Trophoblast cell (in vitro differentiated cells and primary cell): ENCODE measurements around the gene KRTAP12-1.

ENCODE experiments used
- DNase-seq, 2 donors: peaks; one replicate each; pipeline ENCODE4 v3.0.0-alpha.2; 2016
- H2AFZ ChIP-seq: 2 replicates; pipeline ENCODE4 v1.6.1; 2013; ENCODE audit warnings: low read length, moderate library complexity, mild to moderate bottlenecking; ENCODE audit not compliant: insufficient read depth, poor library complexity
- H2AK5ac ChIP-seq: 2 replicates; pipeline ENCODE4 v1.6.1; 2013; ENCODE audit warnings: mild to moderate bottlenecking, low read length
- H2BK120ac ChIP-seq: 2 replicates; pipeline ENCODE4 v1.6.1; 2013; ENCODE audit warnings: low read length, mild to moderate bottlenecking, moderate library complexity; ENCODE audit not compliant: insufficient read depth, poor library complexity
- H2BK12ac ChIP-seq: 2 replicates; pipeline ENCODE4 v1.6.1; 2013; ENCODE audit warnings: mild to moderate bottlenecking, low read length, moderate library complexity
- H2BK5ac ChIP-seq: 2 replicates; pipeline ENCODE4 v1.6.1; 2013; ENCODE audit warnings: low read length, low read depth, moderate library complexity, mild to moderate bottlenecking; ENCODE audit not compliant: poor library complexity
- H3K14ac ChIP-seq: 2 replicates; pipeline ENCODE4 v1.6.1; 2013; ENCODE audit warnings: mild to moderate bottlenecking, low read length
- H3K18ac ChIP-seq: 2 replicates; pipeline ENCODE4 v1.6.1; 2013; ENCODE audit warnings: mild to moderate bottlenecking, low read length
- H3K23ac ChIP-seq: 2 replicates; pipeline ENCODE4 v1.6.1; 2013; ENCODE audit warnings: low read length
- H3K27ac ChIP-seq: 2 replicates; pipeline ENCODE4 v1.5.1; 2013; ENCODE audit warnings: low read depth, mild to moderate bottlenecking, inconsistent platforms, low read length, moderate library complexity
- H3K27me3 ChIP-seq: 2 replicates; pipeline ENCODE4 v1.6.1; 2013; ENCODE audit warnings: inconsistent platforms, mild to moderate bottlenecking, low read length, moderate library complexity; ENCODE audit not compliant: insufficient read depth
- H3K36me3 ChIP-seq, 2 experiments: 1 replicate in 1 of 2; 2 replicates in 1 of 2; pipeline ENCODE4 v1.6.1; 2013; ENCODE audit warnings: low read length in 2 of 2, mild to moderate bottlenecking in 2 of 2, moderate library complexity in 1 of 2; ENCODE audit not compliant: insufficient read depth in 2 of 2, control insufficient read depth in 1 of 2
- H3K4ac ChIP-seq: 2 replicates; pipeline ENCODE4 v1.6.1; 2013; ENCODE audit warnings: low read depth, mild to moderate bottlenecking, low read length, moderate library complexity
- H3K4me1 ChIP-seq, 2 experiments: 1 replicate in 1 of 2; 2 replicates in 1 of 2; pipeline ENCODE4 v1.6.1; 2013; ENCODE audit warnings: low read length in 2 of 2, mild to moderate bottlenecking in 2 of 2, moderate library complexity in 1 of 2; ENCODE audit not compliant: insufficient read depth in 2 of 2, control insufficient read depth in 1 of 2
- H3K4me2 ChIP-seq: 2 replicates; pipeline ENCODE4 v1.6.1; 2013; ENCODE audit warnings: inconsistent platforms, mild to moderate bottlenecking, low read length, moderate library complexity
- H3K4me3 ChIP-seq: 2 replicates; pipeline ENCODE4 v1.5.1; 2013; ENCODE audit warnings: mild to moderate bottlenecking, low read depth, low read length, inconsistent platforms
- H3K79me1 ChIP-seq: one replicate; pipeline ENCODE4 v1.6.1; 2013; ENCODE audit warnings: low read length
- H3K79me2 ChIP-seq: 2 replicates; pipeline ENCODE4 v1.6.1; 2013; ENCODE audit warnings: low read length, mild to moderate bottlenecking; ENCODE audit not compliant: control insufficient read depth, insufficient read depth, poor library complexity
- H3K9ac ChIP-seq: 2 replicates; pipeline ENCODE4 v1.6.1; 2013; ENCODE audit warnings: mild to moderate bottlenecking, low read length
- H3K9me3 ChIP-seq: 2 replicates; pipeline ENCODE4 v1.6.1; 2013; ENCODE audit warnings: low read depth, mild to moderate bottlenecking, control low read depth, inconsistent platforms, low read length; ENCODE audit not compliant: insufficient read depth
- H4K12ac ChIP-seq: 2 replicates; pipeline ENCODE4 v1.6.1; 2013; ENCODE audit warnings: low read depth, mild to moderate bottlenecking, low read length, moderate library complexity
- H4K8ac ChIP-seq: 2 replicates; pipeline ENCODE4 v1.6.1; 2013; ENCODE audit warnings: low read depth, mild to moderate bottlenecking, low read length, moderate library complexity
- H4K91ac ChIP-seq: one replicate; pipeline ENCODE4 v1.6.1; 2013; ENCODE audit warnings: low read depth, mild to moderate bottlenecking, low read length, moderate library complexity
- WGBS: extraction: QIAGEN DNeasy Blood & Tissue Kit; methylation state at CpG from one replicate; pipeline ENCODE4 v1.1.7; 2013; ENCODE audit warnings: missing lambda C conversion rate; ENCODE audit not compliant: insufficient read length, insufficient coverage; ENCODE audit errors: extremely low coverage; 5-methylcytosine and 5-hydroxymethylcytosine counted together

The KRTAP12-1 gene

GRCh38 chr21:44714905-44715304 lies 32.9 kb upstream of the KRTAP12-1 start:
- Histone ChIP-seq H2BK120ac (no peak overlapping the region), H3K79me1 (no peaks in the 10 kb centered on the region), H3K27ac (no peak overlapping the region), H3K14ac (no peak overlapping the region), H3K4me2 (no peak overlapping the region), H3K18ac (no peak overlapping the region), H3K9ac (no peak overlapping the region), H2BK12ac (no peak overlapping the region), H3K36me3 (no peaks in the 10 kb centered on the region), H3K9me3 (no peaks in the 10 kb centered on the region), H3K27me3 (peaks cover 34% of the 10 kb centered on the region), H2BK5ac (no peak overlapping the region), H3K79me2 (no peaks in the 10 kb centered on the region), H3K23ac (no peak overlapping the region), H4K12ac (no peak overlapping the region), H2AFZ (no peak overlapping the region), H2AK5ac (no peak overlapping the region), H3K4me3 (no peak overlapping the region), H3K4me1 (peaks cover 0 to 7% of the 10 kb centered on the region in 2 experiments), H3K4ac (no peak overlapping the region), H4K91ac (no peak overlapping the region), H4K8ac (no peak overlapping the region)
- no CpG with 5 or more reads among the region's 8 CpGs for WGBS
- no peak for DNase-seq

DNA sequence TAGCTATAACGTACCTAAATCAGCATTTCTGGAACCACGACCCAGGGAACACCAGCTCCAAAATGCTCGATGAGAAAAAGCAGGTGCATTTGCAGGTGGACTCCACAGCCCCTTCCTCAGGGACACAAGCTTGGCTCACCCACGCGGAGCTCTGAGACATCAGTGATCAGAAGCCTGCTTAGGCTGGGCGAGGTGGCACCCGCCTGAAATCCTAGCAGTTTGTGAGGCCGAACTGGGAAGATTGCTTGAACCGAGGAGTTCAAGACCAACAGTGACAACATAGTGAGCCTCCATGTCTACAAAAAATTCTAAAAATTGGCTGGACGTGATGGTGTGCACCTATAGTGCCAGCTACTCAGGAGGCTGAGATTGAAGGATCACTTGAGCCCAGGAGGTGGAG lies 31.9 kb upstream of the KRTAP12-1 start:
- Histone ChIP-seq H3K27me3 (peaks cover 43% of the 10 kb centered on the region), H3K79me1 (no peaks in the 10 kb centered on the region), H2BK120ac (no peak overlapping the region)

DNA sequence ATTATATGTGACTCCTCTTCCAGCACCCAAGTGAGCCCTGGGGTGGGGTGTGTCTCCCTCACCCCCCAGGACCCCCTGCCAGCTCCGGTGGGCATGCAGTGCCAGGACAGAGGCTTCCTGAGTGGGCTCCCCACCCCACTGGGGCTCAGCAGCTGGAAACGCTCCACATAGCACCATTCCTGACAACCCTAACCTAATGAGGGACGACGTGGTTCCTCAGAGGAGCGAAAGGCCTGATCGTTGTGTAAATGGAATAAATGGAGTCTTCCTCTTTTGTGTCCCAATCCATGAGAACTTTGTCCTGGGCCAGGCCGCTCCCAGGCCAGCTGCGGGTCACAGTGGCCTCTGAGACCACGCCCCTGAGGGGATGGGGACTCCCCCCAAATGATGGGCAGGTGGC lies 31.2 kb upstream of the KRTAP12-1 start:
- peaks cover 50% of the 10 kb centered on the region for H3K27me3 ChIP-seq
- no peak overlapping the region for H3K4ac ChIP-seq
- H2BK12ac ChIP-seq: no peak overlapping the region
- no peak overlapping the region for H4K91ac ChIP-seq
- H2AK5ac ChIP-seq: no peak overlapping the region
- no peak overlapping the region for H2BK5ac ChIP-seq
- H3K79me2 ChIP-seq: no peaks in the 10 kb centered on the region
- H3K9ac ChIP-seq: no peak overlapping the region
- no peak for DNase-seq
- no peak overlapping the region for H2AFZ ChIP-seq
- peaks cover 4% of the 10 kb centered on the region for H3K9me3 ChIP-seq
- no CpG with 5 or more reads among the region's 9 CpGs for WGBS
- no peak overlapping the region for H3K18ac ChIP-seq
- no peak overlapping the region for H3K27ac ChIP-seq
- no peak overlapping the region for H3K14ac ChIP-seq
- H3K36me3 ChIP-seq: no peaks in the 10 kb centered on the region
- no peak overlapping the region for H2BK120ac ChIP-seq
- no peak overlapping the region for H3K4me2 ChIP-seq
- H4K12ac ChIP-seq: no peak overlapping the region
- no peak overlapping the region for H3K23ac ChIP-seq
- H3K4me3 ChIP-seq: no peak overlapping the region
- no peak overlapping the region for H4K8ac ChIP-seq
- peaks cover 0 to 7% of the 10 kb centered on the region in 2 experiments for H3K4me1 ChIP-seq
- no peaks in the 10 kb centered on the region for H3K79me1 ChIP-seq

More for the DNA sequence above, 31.9 kb upstream of the KRTAP12-1 start:
- DNase-seq: no peak
- no peaks in the 10 kb centered on the region for H3K79me2 ChIP-seq
- peaks cover 3% of the 10 kb centered on the region for H3K9me3 ChIP-seq
- no peak overlapping the region for H3K23ac ChIP-seq
- H4K12ac ChIP-seq: no peak overlapping the region
- H3K14ac ChIP-seq: no peak overlapping the region
- H3K18ac ChIP-seq: no peak overlapping the region
- H3K36me3 ChIP-seq: no peaks in the 10 kb centered on the region
- WGBS: no CpG with 5 or more reads among the region's 10 CpGs
- no peak overlapping the region for H3K4me3 ChIP-seq
- H2BK5ac ChIP-seq: no peak overlapping the region
- H4K8ac ChIP-seq: no peak overlapping the region
- no peak overlapping the region for H2BK12ac ChIP-seq
- no peak overlapping the region for H3K9ac ChIP-seq
- H2AK5ac ChIP-seq: no peak overlapping the region
- H3K4me2 ChIP-seq: no peak overlapping the region
- H3K27ac ChIP-seq: no peak overlapping the region
- H4K91ac ChIP-seq: no peak overlapping the region
- no peak overlapping the region for H3K4ac ChIP-seq
- no peak overlapping the region for H2AFZ ChIP-seq
- peaks cover 0 to 7% of the 10 kb centered on the region in 2 experiments for H3K4me1 ChIP-seq

DNA sequence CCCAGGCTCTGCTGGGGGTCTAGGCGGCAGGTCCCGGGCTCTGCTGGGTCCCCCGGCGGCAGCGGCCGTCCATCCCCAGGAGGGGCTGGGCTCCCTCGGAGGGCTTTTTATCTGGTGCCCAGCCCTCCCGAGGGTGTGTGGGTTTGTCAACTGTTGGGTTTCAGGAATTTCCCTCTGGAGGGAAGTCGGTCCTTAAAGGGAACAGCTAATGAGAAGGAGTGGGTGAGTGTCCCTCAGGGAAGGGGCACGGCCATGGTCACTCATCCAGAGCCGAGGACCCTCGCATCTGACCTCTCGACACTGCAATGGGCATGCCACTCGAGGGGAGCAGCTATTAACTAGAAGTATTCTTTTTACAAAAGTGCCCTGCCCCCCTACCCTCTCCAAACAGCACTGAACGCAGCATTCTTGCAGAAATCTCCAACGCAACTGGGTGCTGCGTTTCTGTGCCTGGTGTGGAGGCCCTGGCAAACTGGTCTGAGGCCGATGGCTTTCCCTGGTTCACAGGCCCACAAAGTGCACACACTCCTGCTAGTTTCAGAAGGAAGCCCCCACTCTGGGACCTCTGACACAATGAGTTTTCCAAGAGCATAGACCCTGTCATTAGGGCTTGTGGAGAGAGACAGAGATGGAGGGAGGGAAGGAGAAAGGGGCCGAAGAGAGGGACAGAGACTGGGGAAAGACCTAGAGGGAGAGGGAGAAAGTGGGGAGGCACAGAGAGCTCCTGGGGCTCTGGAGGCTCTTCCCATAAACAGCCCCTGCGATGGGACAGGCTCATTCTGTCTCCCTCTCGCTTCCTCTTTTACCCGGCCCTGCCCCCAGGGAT lies 30.5 kb upstream of the KRTAP12-1 start:
- no peak overlapping the region for H3K4me3 ChIP-seq
- H3K14ac ChIP-seq: no peak overlapping the region
- H2AK5ac ChIP-seq: no peak overlapping the region
- H3K18ac ChIP-seq: no peak overlapping the region
- H3K79me1 ChIP-seq: no peaks in the 10 kb centered on the region
- no peak overlapping the region for H4K12ac ChIP-seq
- no peak for DNase-seq
- no peak overlapping the region for H3K4me2 ChIP-seq
- no CpG with 5 or more reads among the region's 22 CpGs for WGBS
- H3K4me1 ChIP-seq: peaks cover 0 to 7% of the 10 kb centered on the region in 2 experiments
- H2BK5ac ChIP-seq: no peak overlapping the region
- H3K79me2 ChIP-seq: no peaks in the 10 kb centered on the region
- no peak overlapping the region for H3K9ac ChIP-seq
- H4K91ac ChIP-seq: no peak overlapping the region
- no peak overlapping the region for H3K4ac ChIP-seq
- no peak overlapping the region for H4K8ac ChIP-seq
- H2BK12ac ChIP-seq: no peak overlapping the region
- H2BK120ac ChIP-seq: no peak overlapping the region
- peaks cover 57% of the 10 kb centered on the region for H3K27me3 ChIP-seq
- H3K23ac ChIP-seq: no peak overlapping the region
- peaks cover 4% of the 10 kb centered on the region for H3K9me3 ChIP-seq
- H3K27ac ChIP-seq: no peak overlapping the region
- no peaks in the 10 kb centered on the region for H3K36me3 ChIP-seq
- no peak overlapping the region for H2AFZ ChIP-seq
